HepG2 (cell line): ENCODE results near the gene MGAT2. TPM values are rescaled to one million over a fixed set of nuclear protein-coding genes. Genes with fewer than 3 reads are reported as not detected.

Experiments
- CBX1 ChIP-seq: IDR thresholded peaks from one replicate; pipeline ENCODE4 v1.6.1; 2016; ENCODE audit warnings: antibody characterized with exemption, low read depth
- HCFC1 ChIP-seq: fragments of 150-350 bp; IDR thresholded peaks from 2 replicates; pipeline ENCODE4 v1.6.1; 2014; ENCODE audit warnings: low read depth, low read length
- KDM5A ChIP-seq: fragments of 200-600 bp; sonication (generic); IDR thresholded peaks from 2 replicates; pipeline ENCODE4 v1.7.0; 2018; ENCODE audit warnings: antibody characterized with exemption, mild to moderate bottlenecking, low read length, borderline replicate concordance
- KMT2A ChIP-seq: sonication (generic); formaldehyde crosslinking; IDR thresholded peaks from 2 replicates; pipeline ENCODE4 v1.4.0; 2020; ENCODE audit warnings: missing genetic modification reagents
- NR1H2 ChIP-seq: sonication (generic); formaldehyde crosslinking; IDR thresholded peaks from 2 replicates; pipeline ENCODE4 v1.8.1; 2022; ENCODE audit warnings: low read depth, missing genetic modification reagents, borderline replicate concordance
- POLR2AphosphoS5 ChIP-seq: IDR thresholded peaks from 2 replicates; pipeline ENCODE4 v1.6.1; 2012; ENCODE audit warnings: low read depth, low read length
- RARA ChIP-seq: IDR thresholded peaks from 2 replicates; pipeline ENCODE4 v1.6.1; 2016; ENCODE audit warnings: missing genetic modification reagents, missing compliant biosample characterization
- SKI ChIP-seq: fragments of 450-650 bp; IDR thresholded peaks from one replicate; pipeline ENCODE4 v1.6.1; 2018; ENCODE audit warnings: mild to moderate bottlenecking; ENCODE audit not compliant: partially characterized antibody
- SP2 ChIP-seq: sonication (generic); formaldehyde crosslinking; IDR thresholded peaks from 2 replicates; pipeline ENCODE4 v1.5.1; 2020; ENCODE audit warnings: mild to moderate bottlenecking, missing genetic modification reagents
- TAF15 ChIP-seq: fragments of 200-400 bp; formaldehyde crosslinking; IDR thresholded peaks from one replicate; pipeline ENCODE4 v1.6.1; 2018; ENCODE audit warnings: mild to moderate bottlenecking, low read depth, low read length; ENCODE audit not compliant: poor library complexity, severe bottlenecking
- ZNF234 ChIP-seq: sonication (generic); formaldehyde crosslinking; conservative IDR thresholded peaks from 2 replicates; pipeline ENCODE4 v1.5.1; 2020; ENCODE audit warnings: mild to moderate bottlenecking, missing genetic modification reagents
- ZNF264 ChIP-seq: sonication (generic); formaldehyde crosslinking; IDR thresholded peaks from 2 replicates; pipeline ENCODE4 v1.4.0; 2020; ENCODE audit warnings: missing genetic modification reagents
- ZNF749 ChIP-seq: sonication (generic); formaldehyde crosslinking; IDR thresholded peaks from 2 replicates; pipeline ENCODE4 v1.8.0; 2022; ENCODE audit warnings: mild to moderate bottlenecking, missing genetic modification reagents, moderate library complexity, borderline replicate concordance
- ZNF841 ChIP-seq: sonication (generic); formaldehyde crosslinking; IDR thresholded peaks from 2 replicates; pipeline ENCODE4 v1.8.1; 2023; ENCODE audit warnings: missing genetic modification reagents, borderline replicate concordance
- ZNF883 ChIP-seq: sonication (generic); formaldehyde crosslinking; IDR thresholded peaks from 2 replicates; pipeline ENCODE4 v1.5.1; 2020; ENCODE audit warnings: mild to moderate bottlenecking, missing genetic modification reagents; ENCODE audit errors: not compliant biosample characterization
- polyA plus RNA-seq, 8 experiments: library from polyadenylated mRNA; depleted of rRNA in 3 of 8; stranded (reverse) in 7 of 8; unstranded in 1 of 8; fragments of >200 nt; fragmentation: Illumina TruSeq in 4 of 8; extraction: Trizol in 4 of 8; gene quantifications; 2 replicates each; pipeline versions ENCODE4 v1.2.1 to v1.2.3, GENCODE V29; 2011 to 2016; ENCODE audit warnings: low read depth in 4 of 8, missing spikeins in 1 of 8, mixed read lengths in 1 of 8; ENCODE audit not compliant: insufficient read depth in 1 of 8
- total RNA-seq, 5 experiments: library from RNA; depleted of rRNA; stranded (reverse); fragments of >200 nt; fragmentation: Illumina TruSeq; extraction: Trizol; gene quantifications; 2 replicates each; pipeline ENCODE4 v1.2.3, GENCODE V29; 2016; ENCODE audit warnings: low read depth in 1 of 5
- TF ChIP-seq, protein P1 (sequence below): sonication (generic); formaldehyde crosslinking; IDR thresholded peaks from 2 replicates; pipeline ENCODE4 v1.8.0; 2022; ENCODE audit warnings: mild to moderate bottlenecking, missing genetic modification reagents; ENCODE audit not compliant: insufficient replicate concordance
- TF ChIP-seq, protein P2 (sequence below): sonication (generic); formaldehyde crosslinking; IDR thresholded peaks from 2 replicates; pipeline ENCODE4 v1.4.0; 2020; ENCODE audit warnings: missing genetic modification reagents, borderline replicate concordance
- TF ChIP-seq, protein P3 (sequence below): sonication (generic); formaldehyde crosslinking; IDR thresholded peaks from 2 replicates; pipeline ENCODE4 v1.4.0; 2020; ENCODE audit warnings: mild to moderate bottlenecking, low read depth, missing genetic modification reagents
- TF ChIP-seq, protein P4 (sequence below): sonication (generic); formaldehyde crosslinking; IDR thresholded peaks from 2 replicates; pipeline ENCODE4 v1.8.0; 2022; ENCODE audit warnings: mild to moderate bottlenecking, missing genetic modification reagents, moderate library complexity
- TF ChIP-seq, protein P5 (sequence below): sonication (generic); formaldehyde crosslinking; IDR thresholded peaks from 2 replicates; pipeline ENCODE4 v1.8.0; 2022; ENCODE audit warnings: missing genetic modification reagents, mild to moderate bottlenecking, moderate library complexity, borderline replicate concordance

MGAT2 gene
- total and polyA plus RNA-seq, 2 of the 13 experiments (the other 11 are each of a cell fraction or from before 2014, with no cell fraction given): 12.9 to 51.9 TPM

DNA sequence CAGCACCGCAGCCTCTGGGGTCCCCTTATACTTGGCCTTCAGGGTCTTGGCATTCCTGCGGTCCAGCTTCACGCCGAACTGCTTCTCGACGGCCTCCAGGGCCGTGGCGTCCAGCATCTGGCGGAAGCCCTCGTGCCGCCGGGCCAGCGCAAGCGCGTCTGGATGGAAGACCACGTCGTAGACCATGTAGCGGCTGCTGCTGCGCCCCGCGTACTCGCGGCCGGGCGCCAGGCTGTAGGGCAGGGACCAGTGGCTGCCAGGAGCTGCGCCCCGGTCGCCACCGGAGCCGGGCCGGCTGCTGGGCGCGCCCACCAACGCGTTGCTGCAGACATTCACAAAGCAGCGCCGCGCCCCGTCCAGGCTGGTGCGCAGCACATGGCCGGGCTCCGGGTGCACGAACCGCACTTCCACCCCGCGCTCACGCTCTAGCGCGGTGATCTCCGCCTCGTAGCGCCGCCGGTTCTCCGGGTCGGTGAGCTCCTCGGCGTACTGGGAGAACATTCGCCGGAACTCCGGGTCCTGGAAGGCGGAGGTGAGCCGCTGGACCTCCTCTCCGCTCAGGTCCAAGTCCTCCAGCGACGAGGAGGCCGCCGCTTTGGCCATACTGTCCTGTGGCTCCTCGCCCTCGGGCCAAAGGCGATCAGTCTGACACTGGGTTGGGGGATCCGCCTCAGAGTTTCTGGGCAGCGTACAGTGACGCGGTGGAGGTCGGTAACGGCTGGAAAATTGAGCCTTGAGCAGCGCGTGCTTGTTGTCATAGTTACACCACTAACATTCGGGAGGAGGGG, 14.1 kb downstream of the MGAT2 start, which contains the start of gene DNAAF2 (continued):
- TF ChIP-seq, protein P1, sequence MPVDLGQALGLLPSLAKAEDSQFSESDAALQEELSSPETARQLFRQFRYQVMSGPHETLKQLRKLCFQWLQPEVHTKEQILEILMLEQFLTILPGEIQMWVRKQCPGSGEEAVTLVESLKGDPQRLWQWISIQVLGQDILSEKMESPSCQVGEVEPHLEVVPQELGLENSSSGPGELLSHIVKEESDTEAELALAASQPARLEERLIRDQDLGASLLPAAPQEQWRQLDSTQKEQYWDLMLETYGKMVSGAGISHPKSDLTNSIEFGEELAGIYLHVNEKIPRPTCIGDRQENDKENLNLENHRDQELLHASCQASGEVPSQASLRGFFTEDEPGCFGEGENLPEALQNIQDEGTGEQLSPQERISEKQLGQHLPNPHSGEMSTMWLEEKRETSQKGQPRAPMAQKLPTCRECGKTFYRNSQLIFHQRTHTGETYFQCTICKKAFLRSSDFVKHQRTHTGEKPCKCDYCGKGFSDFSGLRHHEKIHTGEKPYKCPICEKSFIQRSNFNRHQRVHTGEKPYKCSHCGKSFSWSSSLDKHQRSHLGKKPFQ (CRISPR knock-in tag): peak; percentile 65
- no peak for TF ChIP-seq HCFC1
- peak; percentile 33 for TF ChIP-seq ZNF883
- TF ChIP-seq, protein P2, sequence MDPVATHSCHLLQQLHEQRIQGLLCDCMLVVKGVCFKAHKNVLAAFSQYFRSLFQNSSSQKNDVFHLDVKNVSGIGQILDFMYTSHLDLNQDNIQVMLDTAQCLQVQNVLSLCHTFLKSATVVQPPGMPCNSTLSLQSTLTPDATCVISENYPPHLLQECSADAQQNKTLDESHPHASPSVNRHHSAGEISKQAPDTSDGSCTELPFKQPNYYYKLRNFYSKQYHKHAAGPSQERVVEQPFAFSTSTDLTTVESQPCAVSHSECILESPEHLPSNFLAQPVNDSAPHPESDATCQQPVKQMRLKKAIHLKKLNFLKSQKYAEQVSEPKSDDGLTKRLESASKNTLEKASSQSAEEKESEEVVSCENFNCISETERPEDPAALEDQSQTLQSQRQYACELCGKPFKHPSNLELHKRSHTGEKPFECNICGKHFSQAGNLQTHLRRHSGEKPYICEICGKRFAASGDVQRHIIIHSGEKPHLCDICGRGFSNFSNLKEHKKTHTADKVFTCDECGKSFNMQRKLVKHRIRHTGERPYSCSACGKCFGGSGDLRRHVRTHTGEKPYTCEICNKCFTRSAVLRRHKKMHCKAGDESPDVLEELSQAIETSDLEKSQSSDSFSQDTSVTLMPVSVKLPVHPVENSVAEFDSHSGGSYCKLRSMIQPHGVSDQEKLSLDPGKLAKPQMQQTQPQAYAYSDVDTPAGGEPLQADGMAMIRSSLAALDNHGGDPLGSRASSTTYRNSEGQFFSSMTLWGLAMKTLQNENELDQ: no peak
- TF ChIP-seq ZNF749 (CRISPR knock-in tag): no peak
- no peak; the same call in 1 of the 2 replicates for TF ChIP-seq POLR2AphosphoS5
- TF ChIP-seq CBX1: no peak
- TF ChIP-seq KDM5A: no peak
- no peak for TF ChIP-seq ZNF264 (CRISPR knock-in tag)
- no peak for TF ChIP-seq NR1H2 (CRISPR knock-in tag)
- TF ChIP-seq SP2 (CRISPR knock-in tag): peak; percentile 50; the same call in 1 of the 2 replicates
- TF ChIP-seq, protein P3, sequence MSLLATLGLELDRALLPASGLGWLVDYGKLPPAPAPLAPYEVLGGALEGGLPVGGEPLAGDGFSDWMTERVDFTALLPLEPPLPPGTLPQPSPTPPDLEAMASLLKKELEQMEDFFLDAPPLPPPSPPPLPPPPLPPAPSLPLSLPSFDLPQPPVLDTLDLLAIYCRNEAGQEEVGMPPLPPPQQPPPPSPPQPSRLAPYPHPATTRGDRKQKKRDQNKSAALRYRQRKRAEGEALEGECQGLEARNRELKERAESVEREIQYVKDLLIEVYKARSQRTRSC (CRISPR knock-in tag): 0 out of 2 replicates have a peak, but pooled peaks have one; percentile 38
- TF ChIP-seq KMT2A (CRISPR knock-in tag): no peak; the same call in 1 of the 2 replicates
- TF ChIP-seq, protein P4, sequence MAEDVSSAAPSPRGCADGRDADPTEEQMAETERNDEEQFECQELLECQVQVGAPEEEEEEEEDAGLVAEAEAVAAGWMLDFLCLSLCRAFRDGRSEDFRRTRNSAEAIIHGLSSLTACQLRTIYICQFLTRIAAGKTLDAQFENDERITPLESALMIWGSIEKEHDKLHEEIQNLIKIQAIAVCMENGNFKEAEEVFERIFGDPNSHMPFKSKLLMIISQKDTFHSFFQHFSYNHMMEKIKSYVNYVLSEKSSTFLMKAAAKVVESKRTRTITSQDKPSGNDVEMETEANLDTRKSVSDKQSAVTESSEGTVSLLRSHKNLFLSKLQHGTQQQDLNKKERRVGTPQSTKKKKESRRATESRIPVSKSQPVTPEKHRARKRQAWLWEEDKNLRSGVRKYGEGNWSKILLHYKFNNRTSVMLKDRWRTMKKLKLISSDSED (CRISPR knock-in tag): 0 out of 2 replicates have a peak, but pooled peaks have one; percentile 30
- TF ChIP-seq ZNF841 (CRISPR knock-in tag): no peak
- TF ChIP-seq SKI: no peak
- TF ChIP-seq ZNF234 (CRISPR knock-in tag): no peak; the same call in none of the 2 replicates
- TF ChIP-seq RARA (CRISPR knock-in tag): no peak
- TF ChIP-seq TAF15: no peak
- TF ChIP-seq, protein P5, sequence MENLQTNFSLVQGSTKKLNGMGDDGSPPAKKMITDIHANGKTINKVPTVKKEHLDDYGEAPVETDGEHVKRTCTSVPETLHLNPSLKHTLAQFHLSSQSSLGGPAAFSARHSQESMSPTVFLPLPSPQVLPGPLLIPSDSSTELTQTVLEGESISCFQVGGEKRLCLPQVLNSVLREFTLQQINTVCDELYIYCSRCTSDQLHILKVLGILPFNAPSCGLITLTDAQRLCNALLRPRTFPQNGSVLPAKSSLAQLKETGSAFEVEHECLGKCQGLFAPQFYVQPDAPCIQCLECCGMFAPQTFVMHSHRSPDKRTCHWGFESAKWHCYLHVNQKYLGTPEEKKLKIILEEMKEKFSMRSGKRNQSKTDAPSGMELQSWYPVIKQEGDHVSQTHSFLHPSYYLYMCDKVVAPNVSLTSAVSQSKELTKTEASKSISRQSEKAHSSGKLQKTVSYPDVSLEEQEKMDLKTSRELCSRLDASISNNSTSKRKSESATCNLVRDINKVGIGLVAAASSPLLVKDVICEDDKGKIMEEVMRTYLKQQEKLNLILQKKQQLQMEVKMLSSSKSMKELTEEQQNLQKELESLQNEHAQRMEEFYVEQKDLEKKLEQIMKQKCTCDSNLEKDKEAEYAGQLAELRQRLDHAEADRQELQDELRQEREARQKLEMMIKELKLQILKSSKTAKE (CRISPR knock-in tag): no peak; the same call in 1 of the 2 replicates
